OCI-LY3 (cell line): ENCODE data around the gene TTLL11.

ENCODE experiments used
- CTCF ChIP-seq: fragments of 200-600, 300-600 bp; sonication (generic); IDR thresholded peaks from 2 replicates; pipeline ENCODE4 v1.5.1; 2014; ENCODE audit warnings: antibody characterized with exemption, low read length, low read depth
- EZH2phosphoT487 ChIP-seq: fragments of 200-600 bp; shearing (Covaris generic); IDR thresholded peaks from 2 replicates; pipeline ENCODE4 v1.6.1; 2018; ENCODE audit warnings: antibody characterized with exemption, mixed run types, low read depth

GRCh38 chr9:121952611-121953010, 140.5 kb downstream of the TTLL11 start:
- TF ChIP-seq CTCF (no peak), EZH2phosphoT487 (no peak)
